Measurements from ENCODE around the gene AGRN. TPM values are rescaled to one million over a fixed set of nuclear protein-coding genes. Genes with fewer than 3 reads are reported as not detected.
"Not testable (repeated sequence)": the region's sequence is repeated elsewhere in the genome, so short reads cannot be mapped to it uniquely, and the experiment has no call there.

AGRN gene
- total RNA-seq, 1 donor from 2014 or later, result 479 TPM

DNA sequence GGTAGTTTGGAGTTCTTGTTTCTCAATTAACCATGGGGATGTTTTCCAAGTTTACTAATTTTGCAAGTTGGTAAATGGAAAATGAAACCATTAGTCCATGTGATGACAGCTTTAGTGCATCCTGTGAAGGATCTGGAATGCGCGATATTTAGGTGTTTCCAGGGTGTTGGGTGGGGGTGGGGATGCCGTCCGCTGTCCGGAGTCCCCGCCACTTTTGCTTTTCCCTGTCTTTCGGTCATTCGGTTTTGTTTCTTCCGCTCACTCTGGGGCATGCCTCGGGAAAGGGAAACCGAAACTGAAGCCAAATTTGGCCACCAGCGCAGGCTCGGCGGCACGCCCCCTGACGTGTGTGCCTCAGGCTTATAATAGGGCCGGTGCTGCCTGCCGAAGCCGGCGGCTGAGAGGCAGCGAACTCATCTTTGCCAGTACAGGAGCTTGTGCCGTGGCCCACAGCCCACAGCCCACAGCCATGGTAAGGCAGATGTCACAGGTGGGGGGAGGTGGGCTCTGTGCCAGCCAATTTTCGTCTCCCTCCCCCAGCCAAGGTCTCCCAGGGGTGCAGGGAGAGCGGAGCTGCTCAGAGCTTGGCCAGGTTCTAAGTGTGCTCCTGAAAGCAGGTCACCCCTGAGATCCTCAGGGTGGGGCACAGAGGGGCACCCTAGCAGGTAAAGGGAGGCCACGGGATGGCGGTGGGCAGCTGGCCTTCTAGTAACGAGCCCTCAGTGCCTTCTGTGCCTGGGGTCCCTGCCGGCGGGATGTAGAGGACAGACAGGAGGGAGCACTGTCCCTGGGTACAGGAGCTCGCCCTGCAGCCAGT, 6.6 kb upstream of the AGRN start, which contains the start of gene ISG15:
TSS of gene ISG15 (plus strand) at position 393 of the 817 bp plus-strand sequence. CDS start at position 470, 77 bp downstream.
- TF ChIP-seq, protein P1, sequence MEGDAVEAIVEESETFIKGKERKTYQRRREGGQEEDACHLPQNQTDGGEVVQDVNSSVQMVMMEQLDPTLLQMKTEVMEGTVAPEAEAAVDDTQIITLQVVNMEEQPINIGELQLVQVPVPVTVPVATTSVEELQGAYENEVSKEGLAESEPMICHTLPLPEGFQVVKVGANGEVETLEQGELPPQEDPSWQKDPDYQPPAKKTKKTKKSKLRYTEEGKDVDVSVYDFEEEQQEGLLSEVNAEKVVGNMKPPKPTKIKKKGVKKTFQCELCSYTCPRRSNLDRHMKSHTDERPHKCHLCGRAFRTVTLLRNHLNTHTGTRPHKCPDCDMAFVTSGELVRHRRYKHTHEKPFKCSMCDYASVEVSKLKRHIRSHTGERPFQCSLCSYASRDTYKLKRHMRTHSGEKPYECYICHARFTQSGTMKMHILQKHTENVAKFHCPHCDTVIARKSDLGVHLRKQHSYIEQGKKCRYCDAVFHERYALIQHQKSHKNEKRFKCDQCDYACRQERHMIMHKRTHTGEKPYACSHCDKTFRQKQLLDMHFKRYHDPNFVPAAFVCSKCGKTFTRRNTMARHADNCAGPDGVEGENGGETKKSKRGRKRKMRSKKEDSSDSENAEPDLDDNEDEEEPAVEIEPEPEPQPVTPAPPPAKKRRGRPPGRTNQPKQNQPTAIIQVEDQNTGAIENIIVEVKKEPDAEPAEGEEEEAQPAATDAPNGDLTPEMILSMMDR (IDR thresholded peaks at IDR 0.05; ENCODE audit: insufficient read depth, low read length, poor library complexity, severe bottlenecking), result no peak
- H3K36me3 ChIP-seq (ENCODE audit: control insufficient read depth, insufficient read depth, low read length), result no peaks in the 10 kb centered on the region
- peak within 1 kb of the TSS; percentile 63 for H3K4me3 ChIP-seq (ENCODE audit: low read depth, low read length)
- no peak for DNase-seq (ENCODE audit: low read depth)
- H3K27me3 ChIP-seq (ENCODE audit: control insufficient read depth, insufficient read depth, low read length), result no peaks in the 10 kb centered on the region

DNA sequence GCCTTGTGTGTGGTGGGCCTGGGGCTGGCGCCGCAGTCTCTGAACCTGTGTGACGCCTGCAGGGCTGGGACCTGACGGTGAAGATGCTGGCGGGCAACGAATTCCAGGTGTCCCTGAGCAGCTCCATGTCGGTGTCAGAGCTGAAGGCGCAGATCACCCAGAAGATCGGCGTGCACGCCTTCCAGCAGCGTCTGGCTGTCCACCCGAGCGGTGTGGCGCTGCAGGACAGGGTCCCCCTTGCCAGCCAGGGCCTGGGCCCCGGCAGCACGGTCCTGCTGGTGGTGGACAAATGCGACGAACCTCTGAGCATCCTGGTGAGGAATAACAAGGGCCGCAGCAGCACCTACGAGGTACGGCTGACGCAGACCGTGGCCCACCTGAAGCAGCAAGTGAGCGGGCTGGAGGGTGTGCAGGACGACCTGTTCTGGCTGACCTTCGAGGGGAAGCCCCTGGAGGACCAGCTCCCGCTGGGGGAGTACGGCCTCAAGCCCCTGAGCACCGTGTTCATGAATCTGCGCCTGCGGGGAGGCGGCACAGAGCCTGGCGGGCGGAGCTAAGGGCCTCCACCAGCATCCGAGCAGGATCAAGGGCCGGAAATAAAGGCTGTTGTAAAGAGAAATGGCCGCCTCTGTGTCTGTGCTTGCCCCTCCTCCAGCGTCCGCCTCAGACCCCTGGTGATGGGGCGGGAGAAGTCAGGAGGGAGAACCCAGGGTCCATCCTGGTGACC, 5.8 kb upstream of the AGRN start:
- no peaks in the 10 kb centered on the region for H3K36me3 ChIP-seq (ENCODE audit: control insufficient read depth, insufficient read depth, low read length)
- H3K4me3 ChIP-seq (ENCODE audit: low read depth, low read length), result peak overlapping the region; percentile 63
- H3K27me3 ChIP-seq (ENCODE audit: control insufficient read depth, insufficient read depth, low read length), result no peaks in the 10 kb centered on the region
- TF ChIP-seq, protein P1 (IDR thresholded peaks at IDR 0.05; ENCODE audit: insufficient read depth, low read length, poor library complexity, severe bottlenecking), result no peak
- DNase-seq (ENCODE audit: low read depth), result no peak

DNA sequence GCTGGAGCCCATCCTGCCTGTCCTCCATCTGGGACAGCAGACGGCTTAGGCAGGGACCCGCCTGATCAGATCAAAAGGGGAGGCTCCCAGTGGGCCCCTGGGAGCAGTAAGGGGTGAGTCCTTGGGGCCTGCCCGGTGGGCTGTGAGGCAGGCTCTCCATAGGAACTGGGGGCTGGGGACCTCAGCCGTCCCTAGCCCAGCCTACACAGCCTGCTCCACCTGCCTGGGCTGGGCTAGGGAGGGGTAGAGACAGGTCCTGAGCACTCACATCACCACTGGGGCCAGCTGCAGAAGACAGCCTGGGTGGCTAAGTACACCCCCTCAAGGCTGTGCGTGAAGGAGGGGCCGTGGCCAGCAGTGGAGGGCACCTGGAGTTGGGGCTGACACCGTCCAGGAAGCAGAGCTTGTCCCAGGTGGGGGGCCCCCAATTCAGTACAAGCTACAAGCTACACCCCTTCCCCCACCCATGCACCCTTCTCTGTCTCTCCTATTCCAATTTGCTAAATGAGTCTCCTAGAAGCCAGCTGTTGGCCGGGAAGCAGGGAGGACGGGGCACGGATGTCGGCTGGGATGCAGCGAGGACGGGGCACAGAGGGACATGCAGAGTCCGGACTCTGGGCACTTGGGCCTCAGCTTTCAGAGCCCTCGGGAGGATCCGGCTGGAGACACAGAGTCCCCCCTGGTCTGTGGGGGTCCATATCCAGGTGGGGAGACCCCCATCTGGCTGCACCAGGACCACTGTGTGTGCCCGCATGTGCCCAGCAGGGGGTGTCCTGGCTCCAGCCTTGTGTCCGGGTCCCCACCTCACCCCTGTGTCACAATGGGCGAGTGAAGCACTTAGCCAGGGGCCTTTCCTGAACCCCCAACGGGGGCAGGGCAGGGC, 4.9 kb upstream of the AGRN start:
- no peak for DNase-seq (ENCODE audit: low read depth)
- Histone ChIP-seq H3K27me3 (ENCODE audit: control insufficient read depth, insufficient read depth, low read length) (no peaks in the 10 kb centered on the region), H3K4me3 (ENCODE audit: low read depth, low read length) (no peak overlapping the region), H3K36me3 (ENCODE audit: control insufficient read depth, insufficient read depth, low read length) (no peaks in the 10 kb centered on the region)
- TF ChIP-seq, protein P1 (IDR thresholded peaks at IDR 0.05; ENCODE audit: insufficient read depth, low read length, poor library complexity, severe bottlenecking), result peak; percentile 53

DNA sequence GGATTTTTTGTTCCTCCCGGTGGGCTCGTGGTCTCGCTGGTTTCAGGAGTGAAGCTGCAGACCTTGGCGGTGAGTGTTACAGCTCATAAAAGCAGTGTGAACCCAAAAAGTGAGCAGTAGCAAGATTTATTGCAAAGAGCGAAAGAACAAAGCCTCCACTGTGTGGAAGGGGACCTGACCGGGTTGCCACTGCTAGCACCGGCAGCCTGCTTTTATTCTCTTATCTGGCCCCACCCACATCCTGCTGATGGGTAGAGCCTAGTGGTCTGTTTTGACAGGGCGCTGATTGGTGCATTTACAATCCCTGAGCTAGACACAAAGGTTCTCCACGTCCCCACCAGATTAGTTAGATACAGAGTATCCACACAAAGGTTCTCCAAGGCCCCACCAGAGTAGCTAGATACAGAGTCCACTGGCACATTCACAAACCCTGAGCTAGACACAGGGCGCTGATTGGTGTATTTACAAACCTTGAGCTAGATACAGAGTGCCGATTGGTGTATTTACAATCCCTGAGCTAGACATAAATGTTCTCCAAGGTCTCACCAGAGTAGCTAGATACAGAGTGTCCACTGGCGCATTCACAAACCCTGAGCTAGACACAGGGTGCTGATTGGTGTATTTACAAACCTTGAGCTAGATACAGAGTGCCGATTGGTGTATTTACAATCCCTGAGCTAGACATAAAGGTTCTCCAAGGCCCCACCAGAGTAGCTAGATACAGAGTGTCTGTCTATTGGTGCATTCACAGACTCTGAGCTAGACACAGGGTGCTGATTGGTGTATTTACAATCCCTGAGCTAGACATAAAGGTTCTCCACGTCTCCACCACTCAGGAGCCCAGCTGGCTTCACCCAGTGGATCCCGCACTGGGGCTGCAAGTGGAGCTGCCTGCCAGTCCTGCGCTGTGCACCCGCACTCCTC, 2.3 kb upstream of the AGRN start:
- H3K36me3 ChIP-seq (ENCODE audit: control insufficient read depth, insufficient read depth, low read length); H3K27me3 ChIP-seq (ENCODE audit: control insufficient read depth, insufficient read depth, low read length); H3K4me3 ChIP-seq (ENCODE audit: low read depth, low read length); DNase-seq (ENCODE audit: low read depth): not testable (repeated sequence)

DNA sequence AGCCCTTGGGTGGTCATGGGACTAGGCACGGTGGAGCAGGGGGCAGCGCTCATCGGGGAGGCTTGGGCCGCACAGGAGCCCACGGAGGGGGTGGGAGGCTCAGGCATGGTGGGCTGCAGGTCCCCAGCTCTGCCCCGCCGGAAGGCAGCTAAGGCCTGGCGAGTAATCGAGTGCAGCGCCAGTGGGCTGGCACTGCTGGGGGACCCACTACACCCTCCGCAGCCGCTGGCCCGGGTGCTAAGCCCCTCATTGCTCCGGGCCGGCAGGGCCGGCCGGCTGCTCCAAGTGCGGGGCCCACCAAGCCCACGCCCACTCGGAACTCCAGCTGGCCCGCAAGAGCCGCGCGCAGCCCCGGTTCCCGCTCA, 1.6 kb upstream of the AGRN start:
- H3K27me3 ChIP-seq (ENCODE audit: control insufficient read depth, insufficient read depth, low read length); H3K36me3 ChIP-seq (ENCODE audit: control insufficient read depth, insufficient read depth, low read length); DNase-seq (ENCODE audit: low read depth); H3K4me3 ChIP-seq (ENCODE audit: low read depth, low read length): not testable (repeated sequence)

Measured in kidney epithelial cell (primary cell).